Activated naive CD8-positive, alpha-beta T cell treated with anti-CD3 and anti-CD28 coated beads, Interleukin-2, amount 50 U/mL, for 24 hours (primary cell): ENCODE data around the gene ARHGAP25.

ENCODE experiments used
- ATAC-seq: fragments of 150-1000 bp; cut with Tn5 transposase; one replicate; pipeline ENCODE4 v1.10.0; 2021
- DNase-seq: peaks from one replicate; pipeline ENCODE4 v3.0.0; 2021
- H3K27ac Mint-ChIP-seq: one replicate; pipeline ENCODE4 v1.8.0; 2021; ENCODE audit warnings: mild to moderate bottlenecking, mixed read lengths
- H3K27me3 Mint-ChIP-seq: one replicate; pipeline ENCODE4 v1.8.0; 2021; ENCODE audit warnings: mixed read lengths
- H3K36me3 Mint-ChIP-seq: one replicate; pipeline ENCODE4 v1.8.0; 2021; ENCODE audit warnings: low read depth, mixed read lengths
- H3K4me1 Mint-ChIP-seq: one replicate; pipeline ENCODE4 v1.8.0; 2021; ENCODE audit warnings: mixed read lengths
- H3K4me3 Mint-ChIP-seq: one replicate; pipeline ENCODE4 v1.8.0; 2021; ENCODE audit warnings: mild to moderate bottlenecking, moderate library complexity, mixed read lengths
- H3K9me3 Mint-ChIP-seq: one replicate; pipeline ENCODE4 v1.8.0; 2021; ENCODE audit warnings: mixed read lengths

The ARHGAP25 gene

DNA sequence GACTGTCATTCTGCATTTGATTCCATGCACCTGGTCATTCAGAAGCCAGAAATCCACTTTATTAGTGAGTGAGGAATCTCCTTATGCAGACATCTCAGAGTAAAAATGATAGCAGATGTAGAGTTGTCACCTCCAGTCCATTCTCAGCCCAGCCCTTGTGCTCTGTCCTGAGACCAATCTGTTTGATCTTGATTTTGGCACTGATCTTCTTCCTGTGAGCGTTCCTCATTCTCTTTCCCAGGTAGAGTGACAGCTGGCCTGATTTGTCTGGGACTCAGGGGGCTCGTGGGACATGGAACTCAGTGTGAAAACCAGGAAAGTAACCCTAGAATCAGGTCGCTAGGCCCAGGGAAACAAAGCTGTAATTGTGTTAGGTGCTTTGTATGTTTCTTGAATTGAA lies 8.9 kb downstream of the ARHGAP25 start:
- no peaks in the 10 kb centered on the region for H3K27me3 Mint-ChIP-seq
- H3K4me3 Mint-ChIP-seq = peak overlapping the region; percentile 41
- no peaks in the 10 kb centered on the region for H3K9me3 Mint-ChIP-seq
- H3K27ac Mint-ChIP-seq = peak overlapping the region; percentile 80
- DNase-seq (no peak), ATAC-seq (no peak)
- H3K36me3 Mint-ChIP-seq = peaks cover 49% of the 10 kb centered on the region
- H3K4me1 Mint-ChIP-seq = peaks cover 97% of the 10 kb centered on the region

DNA sequence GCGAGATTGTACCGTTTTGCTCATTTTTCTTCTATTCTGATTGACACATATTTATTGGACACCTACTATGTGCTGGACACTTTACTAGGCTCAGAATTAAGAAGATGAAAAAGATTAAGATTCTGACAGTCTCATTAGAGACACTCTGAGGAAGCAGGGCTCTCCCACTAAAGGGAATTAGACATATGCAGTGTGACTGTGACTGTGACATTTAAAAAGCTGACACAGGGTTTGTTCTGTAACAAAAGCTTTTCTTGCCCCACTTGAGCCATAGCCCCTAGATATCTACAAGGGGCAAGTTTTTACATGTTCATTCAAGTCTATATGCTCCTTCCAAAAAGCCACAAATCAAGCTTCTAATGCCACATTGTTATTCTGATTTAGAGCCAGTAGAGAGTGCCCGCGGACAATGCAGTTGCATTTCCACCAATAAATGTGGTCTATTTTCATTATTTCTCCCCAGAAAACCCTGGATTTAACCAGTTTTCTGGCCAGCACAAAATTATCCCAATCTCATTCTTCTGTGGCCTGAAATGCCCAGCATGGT lies 9.8 kb downstream of the ARHGAP25 start:
- Mint-ChIP-seq H3K4me1 (peaks cover 97% of the 10 kb centered on the region), H3K4me3 (peak overlapping the region; percentile 41), H3K27me3 (no peaks in the 10 kb centered on the region), H3K36me3 (peaks cover 46% of the 10 kb centered on the region), H3K9me3 (no peaks in the 10 kb centered on the region), H3K27ac (peak overlapping the region; percentile 80)
- peak; percentile 1 for DNase-seq
- ATAC-seq = no peak

- Mint-ChIP-seq H3K36me3 (peaks cover 44% of the 10 kb centered on the region), H3K27ac (peak overlapping the region; percentile 80), H3K4me3 (peak overlapping the region; percentile 41), H3K4me1 (peaks cover 91% of the 10 kb centered on the region), H3K27me3 (no peaks in the 10 kb centered on the region), H3K9me3 (no peaks in the 10 kb centered on the region)
- ATAC-seq (peak; percentile 79), DNase-seq (peak; percentile 40)
Observed at GRCh38 chr2:68745006-68745405, 10.4 kb downstream of the ARHGAP25 start.

DNA sequence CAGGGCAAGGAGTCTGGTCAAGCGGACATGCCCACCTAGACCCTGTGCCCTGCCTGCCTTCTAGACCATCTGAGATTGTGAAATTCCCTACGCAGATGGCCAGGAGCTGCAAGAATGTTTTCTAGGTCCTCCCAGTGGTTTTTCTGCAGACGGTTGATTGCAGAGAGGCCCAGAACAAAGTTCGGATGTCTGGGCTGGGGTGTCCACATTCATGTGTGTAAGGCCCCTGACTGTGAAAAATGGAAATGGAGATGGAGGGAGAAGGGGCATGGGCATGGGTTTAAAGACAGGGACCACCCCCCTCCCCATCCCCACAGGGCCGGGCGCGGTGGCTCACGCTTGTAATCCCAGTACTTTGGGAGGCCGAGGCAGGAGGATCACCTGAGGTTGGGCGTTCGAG lies 11.8 kb downstream of the ARHGAP25 start:
- Mint-ChIP-seq H3K4me3 (peak overlapping the region; percentile 41), H3K27ac (peak overlapping the region; percentile 80), H3K36me3 (peaks cover 42% of the 10 kb centered on the region), H3K9me3 (no peaks in the 10 kb centered on the region), H3K27me3 (no peaks in the 10 kb centered on the region), H3K4me1 (peaks cover 84% of the 10 kb centered on the region)
- DNase-seq (peak; percentile 1), ATAC-seq (no peak)

DNA sequence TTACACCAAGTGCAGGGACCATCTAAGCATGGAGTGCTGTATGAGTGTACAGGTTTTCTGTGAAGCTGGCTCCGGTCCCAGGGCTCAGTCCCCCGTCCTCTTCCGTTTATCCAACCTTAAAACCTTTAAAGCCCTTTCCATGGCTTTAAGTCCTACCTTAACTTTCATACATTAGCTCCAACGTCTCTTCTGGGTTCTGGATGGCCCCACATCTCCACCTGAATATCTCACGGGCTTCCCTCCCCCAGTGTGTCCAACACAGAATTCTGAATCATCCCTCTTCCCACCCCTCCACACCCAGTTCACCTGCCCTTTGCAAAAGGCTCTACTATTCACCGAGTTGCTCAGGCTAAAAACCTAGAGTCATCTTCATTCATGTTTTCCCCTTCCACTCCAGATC lies 12.8 kb downstream of the ARHGAP25 start:
- H3K27ac Mint-ChIP-seq = peak overlapping the region; percentile 63
- ATAC-seq (no peak), DNase-seq (peak; percentile 2)
- H3K36me3 Mint-ChIP-seq = peaks cover 38% of the 10 kb centered on the region
- no peaks in the 10 kb centered on the region for H3K9me3 Mint-ChIP-seq
- H3K4me1 Mint-ChIP-seq = peaks cover 85% of the 10 kb centered on the region
- no peaks in the 10 kb centered on the region for H3K27me3 Mint-ChIP-seq
- H3K4me3 Mint-ChIP-seq = no peak overlapping the region

GRCh38 chr2:68747900-68748299 lies 13.3 kb downstream of the ARHGAP25 start:
- Mint-ChIP-seq H3K9me3 (no peaks in the 10 kb centered on the region), H3K27me3 (no peaks in the 10 kb centered on the region), H3K36me3 (peaks cover 36% of the 10 kb centered on the region), H3K4me3 (no peak overlapping the region), H3K27ac (peak overlapping the region; percentile 63), H3K4me1 (peaks cover 85% of the 10 kb centered on the region)
- DNase-seq (peak; percentile 1), ATAC-seq (no peak)

GRCh38 chr2:68748568-68748967 lies 14.0 kb downstream of the ARHGAP25 start:
- Mint-ChIP-seq H3K27ac (peak overlapping the region; percentile 63), H3K27me3 (no peaks in the 10 kb centered on the region), H3K9me3 (no peaks in the 10 kb centered on the region), H3K4me3 (no peak overlapping the region), H3K4me1 (peaks cover 85% of the 10 kb centered on the region), H3K36me3 (peaks cover 40% of the 10 kb centered on the region)
- peak; percentile 0 for DNase-seq
- ATAC-seq = no peak

DNA sequence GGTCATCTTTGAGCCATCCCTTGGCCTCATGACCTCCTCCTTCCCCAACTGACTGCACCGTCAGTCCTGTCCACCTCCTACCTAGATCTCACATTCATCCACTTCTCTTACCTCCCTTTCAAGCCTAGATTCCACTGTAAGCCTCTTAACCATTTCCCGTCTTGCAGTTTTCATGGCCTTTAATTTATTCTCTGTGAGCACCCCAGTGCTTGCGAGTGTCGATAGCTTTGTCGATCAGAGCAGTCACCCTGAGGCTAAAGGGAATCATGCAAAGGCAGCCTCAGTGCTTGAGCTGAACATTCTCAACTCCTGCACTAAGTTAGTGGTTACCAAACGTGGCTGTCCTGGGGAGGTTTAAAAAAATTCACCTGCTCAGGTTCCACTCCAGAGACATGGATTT lies 14.7 kb downstream of the ARHGAP25 start:
- H3K36me3 Mint-ChIP-seq = peaks cover 41% of the 10 kb centered on the region
- ATAC-seq (no peak), DNase-seq (peak; percentile 2)
- H3K27ac Mint-ChIP-seq = no peak overlapping the region
- H3K27me3 Mint-ChIP-seq = no peaks in the 10 kb centered on the region
- no peak overlapping the region for H3K4me3 Mint-ChIP-seq
- no peaks in the 10 kb centered on the region for H3K9me3 Mint-ChIP-seq
- H3K4me1 Mint-ChIP-seq = peaks cover 85% of the 10 kb centered on the region

DNA sequence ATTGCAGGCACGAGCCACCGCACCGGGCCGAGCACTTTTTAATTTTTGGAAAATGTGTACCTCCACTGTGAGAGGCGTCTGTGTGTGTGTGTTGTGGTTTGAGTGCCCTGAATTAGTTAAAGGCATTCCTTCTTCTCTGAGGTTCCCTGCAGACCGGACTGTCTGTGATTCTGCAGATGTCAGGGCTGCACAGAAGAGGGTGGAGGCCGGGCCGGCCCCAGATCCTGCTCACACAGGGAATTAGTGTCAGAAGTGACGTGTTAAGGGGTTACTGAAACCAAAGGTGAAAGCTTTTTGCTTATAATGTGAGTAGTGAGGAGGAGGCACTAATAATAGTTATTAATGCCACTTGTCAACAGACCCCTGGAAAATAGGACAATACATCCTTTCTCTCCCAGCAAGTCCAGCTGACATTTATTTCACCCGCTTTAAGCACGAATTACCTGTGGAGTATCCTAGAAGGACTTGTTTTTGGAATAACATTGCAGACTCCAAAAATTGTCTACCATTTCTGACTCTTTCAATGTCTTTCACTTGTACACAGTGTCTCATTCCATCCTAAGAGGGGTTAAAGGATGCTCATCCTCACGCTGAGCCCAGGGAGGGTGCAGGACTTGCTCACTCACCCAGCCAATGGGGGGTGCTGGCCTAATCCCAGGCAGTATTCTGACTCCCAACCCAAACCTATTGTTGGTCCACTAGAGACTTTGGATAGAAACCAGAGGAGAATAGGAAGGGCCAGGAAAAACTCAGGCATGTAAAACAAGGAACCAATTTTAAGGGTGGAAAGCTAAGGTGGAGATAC lies 16.2 kb downstream of the ARHGAP25 start:
- ATAC-seq = no peak
- peaks cover 7% of the 10 kb centered on the region for H3K9me3 Mint-ChIP-seq
- H3K27ac Mint-ChIP-seq = peak overlapping the region; percentile 67
- H3K4me3 Mint-ChIP-seq = no peak overlapping the region
- peak; percentile 1 for DNase-seq
- no peaks in the 10 kb centered on the region for H3K27me3 Mint-ChIP-seq
- peaks cover 85% of the 10 kb centered on the region for H3K4me1 Mint-ChIP-seq
- H3K36me3 Mint-ChIP-seq = peaks cover 37% of the 10 kb centered on the region

- peaks cover 12% of the 10 kb centered on the region for H3K9me3 Mint-ChIP-seq
- peak overlapping the region; percentile 42 for H3K4me3 Mint-ChIP-seq
- H3K27me3 Mint-ChIP-seq = no peaks in the 10 kb centered on the region
- peaks cover 86% of the 10 kb centered on the region for H3K4me1 Mint-ChIP-seq
- peak overlapping the region; percentile 67 for H3K27ac Mint-ChIP-seq
- DNase-seq (peak; percentile 96), ATAC-seq (peak; percentile 88)
- peaks cover 40% of the 10 kb centered on the region for H3K36me3 Mint-ChIP-seq
Observed at GRCh38 chr2:68751397-68752339, 17.1 kb downstream of the ARHGAP25 start.

DNA sequence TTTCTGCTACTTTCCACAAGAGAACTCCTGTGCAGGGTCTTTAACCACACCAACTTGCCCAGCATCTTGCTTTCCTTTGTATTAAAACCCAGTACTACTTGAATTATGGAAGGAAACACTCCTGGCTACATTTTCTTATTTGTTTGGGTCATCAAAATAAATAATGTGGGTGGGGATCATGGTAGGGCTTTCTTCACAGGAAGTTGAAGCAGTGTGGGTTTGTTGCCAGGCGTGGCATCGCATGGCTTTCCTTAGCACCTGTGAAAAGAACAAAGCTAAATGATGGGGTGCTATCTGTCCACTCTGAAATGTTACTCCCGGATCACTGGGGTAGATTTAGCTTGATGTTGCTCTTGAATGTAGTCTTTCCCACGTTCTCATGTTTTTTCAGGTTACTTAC lies 18.7 kb downstream of the ARHGAP25 start:
- Mint-ChIP-seq H3K9me3 (peaks cover 17% of the 10 kb centered on the region), H3K4me3 (peak overlapping the region; percentile 32), H3K36me3 (peaks cover 48% of the 10 kb centered on the region), H3K4me1 (peaks cover 80% of the 10 kb centered on the region), H3K27ac (peak overlapping the region; percentile 78), H3K27me3 (no peaks in the 10 kb centered on the region)
- DNase-seq = no peak
- ATAC-seq = no peak

DNA sequence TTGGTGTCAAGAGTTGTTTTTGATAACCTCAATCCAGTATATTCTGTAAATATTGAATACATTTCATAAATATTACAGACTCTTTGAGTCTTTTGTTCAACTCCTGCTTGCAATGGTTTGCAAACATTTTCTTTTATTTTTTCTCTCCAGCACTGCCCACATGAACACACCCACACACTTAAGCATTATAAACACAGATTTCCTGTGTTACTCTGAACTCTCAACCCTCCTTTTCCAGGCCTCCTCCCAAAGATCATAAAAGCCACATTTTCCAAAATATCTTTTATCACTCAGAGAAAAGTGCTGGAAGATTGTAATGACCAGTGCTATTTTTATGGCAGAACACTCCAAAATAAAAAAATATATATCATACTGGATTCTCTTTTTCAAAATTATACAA lies 20.5 kb downstream of the ARHGAP25 start:
- Mint-ChIP-seq H3K4me3 (no peak overlapping the region), H3K9me3 (peaks cover 17% of the 10 kb centered on the region), H3K36me3 (peaks cover 55% of the 10 kb centered on the region), H3K27me3 (no peaks in the 10 kb centered on the region), H3K4me1 (peaks cover 85% of the 10 kb centered on the region), H3K27ac (peak overlapping the region; percentile 82)
- no peak for DNase-seq
- ATAC-seq = no peak

GRCh38 chr2:68756178-68756577 lies 21.6 kb downstream of the ARHGAP25 start:
- Mint-ChIP-seq H3K27me3 (no peaks in the 10 kb centered on the region), H3K4me1 (peaks cover 93% of the 10 kb centered on the region), H3K36me3 (peaks cover 55% of the 10 kb centered on the region), H3K9me3 (peaks cover 17% of the 10 kb centered on the region), H3K4me3 (no peak overlapping the region), H3K27ac (peak overlapping the region; percentile 46)
- DNase-seq (no peak), ATAC-seq (no peak)

GRCh38 chr2:68757081-68757480 lies 22.5 kb downstream of the ARHGAP25 start:
- Mint-ChIP-seq H3K36me3 (peaks cover 57% of the 10 kb centered on the region), H3K27me3 (no peaks in the 10 kb centered on the region), H3K9me3 (peaks cover 17% of the 10 kb centered on the region), H3K4me1 (peaks cover 93% of the 10 kb centered on the region), H3K4me3 (no peak overlapping the region), H3K27ac (peak overlapping the region; percentile 19)
- ATAC-seq (no peak), DNase-seq (no peak)
